Measurements from ENCODE around the gene CCDC124.

Gene CCDC124

DNA sequence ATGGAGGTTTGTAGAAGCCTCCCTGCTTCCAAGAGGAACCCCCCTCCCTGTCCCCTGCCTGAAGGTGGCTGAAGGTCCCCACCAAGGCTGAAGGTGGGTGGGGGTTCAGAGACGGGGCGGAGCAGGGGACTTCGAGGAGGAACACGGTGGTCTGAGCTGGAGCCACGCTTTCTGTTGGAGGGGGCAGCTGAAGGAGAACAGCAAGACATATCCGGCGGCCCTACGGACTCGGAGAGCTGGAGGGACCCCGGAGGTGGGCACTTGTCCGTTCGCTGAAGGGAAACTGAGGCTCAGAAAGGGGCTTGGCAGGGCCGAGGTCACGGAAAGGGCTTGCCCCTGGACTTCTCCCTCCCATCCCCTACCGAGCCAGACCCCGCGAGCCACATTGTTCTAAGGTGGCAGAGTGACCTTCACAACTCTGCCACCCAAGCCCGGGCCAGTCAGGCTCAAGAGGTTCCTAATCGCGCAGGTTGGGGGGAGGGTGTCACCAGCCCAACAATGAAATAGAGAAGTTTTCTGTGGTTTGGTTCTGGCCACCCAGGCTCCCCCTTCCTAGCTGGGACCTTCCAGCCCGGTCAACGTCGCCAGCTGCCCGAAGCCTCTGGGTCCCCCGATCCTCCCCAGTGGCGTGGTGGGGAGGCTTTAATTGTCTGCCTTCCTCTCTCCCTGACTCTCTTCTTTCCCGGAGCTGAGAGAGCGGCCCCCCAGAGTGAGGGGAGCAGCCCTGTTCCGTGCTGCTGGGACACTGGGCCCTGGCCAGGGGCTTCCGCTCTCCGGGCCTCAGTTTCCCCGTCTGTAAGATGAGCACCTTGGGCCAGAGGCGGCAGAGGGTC is 18.6 kb downstream of the CCDC124 start:
- no peak for DNase-seq (ENCODE audit: low read depth, low spot score)
- no peak overlapping the region for H3K4me3 ChIP-seq (ENCODE audit: low read length)

DNA sequence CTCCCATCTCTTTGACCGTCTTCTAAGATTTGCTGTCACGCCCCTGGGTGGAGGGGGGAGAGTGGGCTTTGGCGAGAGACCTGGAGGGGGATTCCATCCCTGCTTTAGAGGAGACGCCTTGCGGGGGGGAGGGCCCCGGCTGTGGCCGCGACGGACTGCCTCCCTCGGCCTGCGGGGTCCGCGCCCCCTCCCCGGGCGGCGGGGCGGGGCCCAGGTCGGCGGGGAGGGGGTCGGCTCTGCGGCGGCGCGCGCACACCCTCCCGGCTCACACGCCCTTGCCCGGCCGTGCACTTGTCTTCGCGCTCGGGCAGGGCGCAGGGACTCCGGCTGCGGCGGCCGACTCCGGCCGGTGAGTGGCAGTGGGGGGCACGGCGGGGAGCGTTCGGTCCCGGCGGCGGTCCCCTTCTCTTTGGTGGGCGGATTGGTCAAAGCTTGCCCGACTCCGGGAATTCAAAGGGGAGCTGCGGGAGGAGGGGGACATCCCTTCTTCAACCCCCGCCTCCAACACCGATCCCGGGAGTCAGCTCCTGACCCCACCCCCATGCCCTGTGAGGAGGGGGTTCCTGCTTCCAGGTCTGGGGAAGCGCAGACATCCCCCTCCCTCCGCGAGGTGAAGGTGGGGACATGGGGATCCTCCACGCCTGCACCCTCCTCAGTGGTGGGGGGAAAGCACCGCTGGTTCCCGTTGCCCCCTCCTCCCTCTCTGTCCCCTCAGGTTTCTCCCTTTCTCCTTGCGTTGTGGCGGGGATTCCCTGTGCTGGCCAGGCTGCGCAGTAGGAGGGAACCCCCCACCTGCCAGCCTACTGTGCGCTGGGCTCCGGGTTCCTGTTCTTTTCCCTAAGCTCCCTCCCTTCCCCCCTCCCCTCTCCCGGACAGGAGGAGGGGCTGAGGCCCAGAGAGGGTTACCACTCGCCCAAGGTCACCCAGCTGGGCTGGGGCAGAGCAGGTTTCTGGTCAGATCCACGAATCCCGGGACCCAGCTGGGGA is 19.5 kb downstream of the CCDC124 start:
- no peak for DNase-seq (ENCODE audit: low read depth, low spot score)
- no peak overlapping the region for H3K4me3 ChIP-seq (ENCODE audit: low read length)

DNA sequence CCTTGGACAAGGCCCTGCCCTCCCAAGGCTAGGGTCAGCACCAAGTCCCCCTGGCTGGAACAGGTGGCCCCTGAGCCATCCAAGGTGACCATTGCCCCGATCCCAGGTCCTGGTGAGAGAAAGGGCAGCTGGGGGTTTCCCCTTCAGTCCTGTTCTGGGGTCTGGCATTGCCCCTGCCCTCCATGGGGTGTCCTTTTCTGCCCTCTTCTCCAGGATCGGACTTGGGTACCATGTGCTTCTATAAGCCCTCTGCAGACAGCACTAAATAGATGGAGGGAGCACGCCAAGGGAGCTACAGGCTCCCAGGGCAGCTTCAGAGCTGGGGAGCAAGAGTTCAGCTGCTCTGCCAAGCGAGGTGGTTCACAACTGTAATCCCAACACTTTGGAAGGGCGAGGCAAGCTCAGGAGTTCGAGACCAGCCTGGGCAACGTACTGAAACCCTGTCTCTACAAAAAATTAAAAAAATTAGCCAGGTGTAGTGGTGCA is 20.5 kb downstream of the CCDC124 start:
- no peak overlapping the region for H3K4me3 ChIP-seq (ENCODE audit: low read length)

DNA sequence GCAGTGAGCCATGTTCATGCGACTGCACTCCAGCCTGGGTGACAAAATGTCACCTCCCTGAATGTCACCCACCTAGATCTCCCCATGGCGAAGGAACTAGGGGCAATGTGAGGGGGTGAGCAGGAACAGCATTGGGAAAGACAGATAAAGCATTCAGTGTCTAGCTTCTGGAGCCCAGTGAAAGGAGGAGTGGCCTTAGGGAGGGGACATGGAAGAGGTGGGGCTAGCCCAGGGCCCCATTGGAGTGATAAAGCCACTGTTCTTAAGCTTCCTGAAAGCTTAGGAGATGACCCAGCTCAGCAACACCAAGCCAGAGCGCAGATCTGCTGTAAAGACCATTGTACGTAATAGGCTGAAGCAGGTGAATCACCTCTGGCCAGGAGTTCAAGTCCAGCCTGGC is 21.1 kb downstream of the CCDC124 start:
- no peak overlapping the region for H3K4me3 ChIP-seq (ENCODE audit: low read length)
- no peak for DNase-seq (ENCODE audit: low read depth, low spot score)

More for the DNA sequence above, 20.5 kb downstream of the CCDC124 start:
- no peak for DNase-seq (ENCODE audit: low read depth, low spot score)

DNA sequence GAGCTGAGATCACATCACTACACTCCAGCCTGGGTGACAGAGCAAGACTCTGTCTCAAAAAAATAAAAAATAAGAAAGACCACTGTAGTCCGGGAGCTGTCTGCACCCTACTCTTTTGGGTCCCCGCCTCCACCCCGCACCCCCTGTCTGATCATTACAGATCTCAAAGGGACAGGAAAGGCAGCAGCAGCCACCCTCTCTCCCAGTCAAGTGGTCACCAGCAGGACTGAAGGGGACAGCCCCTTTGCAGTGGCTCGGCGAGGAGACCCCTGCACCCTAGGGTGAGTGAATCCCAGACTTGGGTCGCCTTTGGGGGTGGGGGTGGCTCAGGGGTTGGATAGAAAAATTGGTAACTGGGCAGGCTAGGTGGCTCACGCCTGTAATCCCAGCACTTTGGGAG is 21.6 kb downstream of the CCDC124 start:
- DNase-seq (ENCODE audit: low read depth, low spot score): no peak
- H3K4me3 ChIP-seq (ENCODE audit: low read length): no peak overlapping the region

DNA sequence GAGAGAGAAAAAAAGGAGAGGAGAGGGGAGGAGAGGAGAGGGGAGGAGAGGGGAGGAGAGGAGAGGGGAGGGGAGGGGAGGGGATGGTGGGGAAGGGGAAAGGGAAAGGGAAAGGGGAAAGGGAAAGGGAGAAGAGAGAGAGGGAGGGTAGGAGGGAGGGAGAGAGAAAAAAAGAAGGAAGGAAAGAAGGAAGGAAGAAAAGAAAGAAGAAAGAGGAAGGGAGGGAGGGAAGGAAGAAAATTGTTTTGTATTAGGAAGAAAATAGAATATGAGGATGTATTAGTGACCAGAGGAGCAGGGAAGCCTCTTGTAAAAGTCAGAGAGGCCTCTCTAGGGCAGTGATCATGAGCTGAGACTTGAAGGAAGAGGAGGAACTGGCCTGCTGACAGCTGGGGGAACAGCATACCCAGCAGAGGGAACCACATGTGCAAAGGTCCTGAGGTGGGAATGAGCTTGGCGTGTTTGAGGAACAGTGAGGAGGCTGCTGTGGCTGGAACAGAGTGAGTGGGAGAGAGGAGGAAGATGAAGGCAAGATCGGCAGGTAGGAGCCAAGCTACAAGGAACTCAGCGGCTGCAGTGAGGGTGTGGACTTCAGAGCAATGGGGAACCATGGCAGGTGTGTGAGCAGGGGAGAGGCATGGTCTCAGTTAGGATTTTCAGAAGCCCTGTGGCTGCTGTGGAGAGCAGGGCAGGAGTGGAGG is 24.5 kb downstream of the CCDC124 start:
- no peak for DNase-seq (ENCODE audit: low read depth, low spot score)
- H3K4me3 ChIP-seq (ENCODE audit: low read length): no peak overlapping the region

DNA sequence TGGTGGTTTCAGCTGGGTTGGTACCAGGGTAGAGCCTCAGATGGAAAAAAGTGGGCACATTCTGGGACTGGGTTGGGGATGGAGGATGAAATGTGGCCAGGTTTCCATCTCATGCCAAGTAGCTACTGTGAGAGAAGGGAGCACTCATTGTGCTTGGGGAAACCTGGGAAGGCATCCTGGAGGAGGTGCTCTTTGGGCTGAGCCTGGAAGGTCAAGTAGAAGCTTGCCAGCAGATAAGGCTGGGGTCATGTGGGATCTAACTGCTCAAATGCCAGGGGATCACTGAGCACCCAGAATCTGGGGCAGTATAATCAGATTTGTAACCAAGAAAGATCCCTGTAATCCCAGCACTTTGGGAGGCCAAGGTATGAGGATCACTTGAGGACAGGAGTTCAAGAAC is 25.1 kb downstream of the CCDC124 start:
- DNase-seq (ENCODE audit: low read depth, low spot score): no peak
- no peak overlapping the region for H3K4me3 ChIP-seq (ENCODE audit: low read length)

DNA sequence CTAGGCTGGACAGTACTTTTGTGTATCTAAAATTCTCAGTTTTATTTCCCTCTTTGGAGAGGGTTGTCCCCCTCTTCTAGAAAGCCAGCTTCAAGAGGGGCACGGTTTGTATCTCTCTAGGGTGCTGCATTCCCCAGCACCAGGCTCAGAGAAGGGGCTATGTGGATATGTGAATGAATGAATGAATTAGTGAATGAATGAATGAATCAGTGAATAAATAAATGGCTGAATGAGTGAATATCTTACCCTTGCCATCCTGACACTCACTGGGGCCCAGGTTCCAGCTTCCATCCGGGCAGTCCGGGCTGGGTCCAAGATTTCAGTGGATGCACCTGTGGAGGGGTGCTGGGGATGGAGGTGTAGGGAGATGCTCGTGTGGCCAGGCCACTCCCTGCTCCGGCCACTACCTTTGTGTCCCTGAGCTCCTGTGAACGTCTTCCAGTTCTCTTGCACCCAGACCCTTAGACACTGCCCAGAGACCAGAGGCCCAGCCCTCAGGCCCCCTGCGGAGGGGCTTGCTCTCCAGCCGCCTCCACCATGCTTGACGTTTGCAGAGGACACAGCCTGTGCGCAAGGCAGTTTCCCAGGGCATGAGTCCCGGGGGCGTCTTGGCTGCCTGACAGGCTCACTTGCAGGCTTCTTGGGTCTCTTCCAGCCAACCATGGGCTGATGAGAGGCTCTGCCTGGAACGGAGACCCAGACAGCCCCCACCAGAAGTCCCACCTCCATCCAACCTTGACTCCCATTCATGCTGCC is 31.3 kb downstream of the CCDC124 start:
- DNase-seq (ENCODE audit: low read depth, low spot score): no peak
- H3K4me3 ChIP-seq (ENCODE audit: low read length): no peak overlapping the region

DNA sequence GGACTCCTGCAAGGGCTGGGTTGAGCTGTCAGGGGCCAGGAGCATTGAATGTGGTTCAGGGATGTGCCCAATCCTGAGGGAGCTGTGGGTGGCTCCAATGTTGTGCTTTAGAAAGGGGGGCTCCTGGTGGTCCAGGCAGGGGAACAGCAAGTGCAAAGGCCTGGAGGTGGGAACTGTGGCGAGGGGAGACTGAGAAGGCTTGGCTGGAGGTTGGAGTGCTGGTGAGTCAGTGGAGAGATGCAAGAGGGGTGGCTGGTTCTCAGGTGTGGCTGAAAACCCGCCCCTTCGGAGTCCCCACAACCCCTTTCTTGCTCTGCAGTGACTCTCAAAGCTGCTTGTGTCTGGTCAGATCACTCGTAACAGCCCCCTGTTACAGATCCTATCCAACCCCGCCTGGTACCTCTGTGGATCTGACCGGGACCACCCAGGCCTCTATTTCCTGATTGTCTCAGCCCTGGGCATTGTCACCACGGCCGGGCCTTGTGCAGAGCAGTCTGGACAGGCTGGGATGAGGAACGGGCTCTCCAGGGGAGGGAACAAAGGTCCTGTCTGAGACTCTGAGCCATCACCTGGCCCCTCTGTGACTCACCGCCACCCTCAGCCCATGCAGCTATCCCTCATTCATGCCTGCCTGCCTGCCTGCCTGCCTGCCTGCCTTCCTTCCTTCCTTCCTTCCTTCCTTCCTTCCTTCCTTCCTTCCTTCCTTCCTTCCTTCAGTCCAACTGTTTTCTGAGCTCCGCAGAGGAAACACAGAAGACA is 32.7 kb downstream of the CCDC124 start:
- H3K4me3 ChIP-seq (ENCODE audit: low read length): no peak overlapping the region
- no peak for DNase-seq (ENCODE audit: low read depth, low spot score)

DNA sequence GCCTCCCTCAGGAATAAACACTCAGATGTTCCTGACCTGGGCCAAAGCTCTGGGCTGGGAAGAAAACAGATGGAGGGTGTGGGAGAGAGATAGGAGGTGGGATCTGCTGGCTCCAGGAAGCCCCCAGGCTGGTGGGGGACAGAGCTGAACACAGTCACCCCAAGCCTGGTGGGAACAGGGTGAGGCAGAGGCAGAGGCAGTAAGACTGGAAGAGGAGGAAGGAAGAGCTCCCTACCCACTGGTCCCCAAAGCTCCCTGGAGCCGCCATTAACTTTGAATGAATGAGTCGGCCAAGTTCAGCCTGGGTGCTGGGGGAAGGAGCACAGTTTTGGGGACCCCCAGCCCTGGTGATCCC is 33.3 kb downstream of the CCDC124 start:
- H3K4me3 ChIP-seq (ENCODE audit: low read length): no peak overlapping the region

DNA sequence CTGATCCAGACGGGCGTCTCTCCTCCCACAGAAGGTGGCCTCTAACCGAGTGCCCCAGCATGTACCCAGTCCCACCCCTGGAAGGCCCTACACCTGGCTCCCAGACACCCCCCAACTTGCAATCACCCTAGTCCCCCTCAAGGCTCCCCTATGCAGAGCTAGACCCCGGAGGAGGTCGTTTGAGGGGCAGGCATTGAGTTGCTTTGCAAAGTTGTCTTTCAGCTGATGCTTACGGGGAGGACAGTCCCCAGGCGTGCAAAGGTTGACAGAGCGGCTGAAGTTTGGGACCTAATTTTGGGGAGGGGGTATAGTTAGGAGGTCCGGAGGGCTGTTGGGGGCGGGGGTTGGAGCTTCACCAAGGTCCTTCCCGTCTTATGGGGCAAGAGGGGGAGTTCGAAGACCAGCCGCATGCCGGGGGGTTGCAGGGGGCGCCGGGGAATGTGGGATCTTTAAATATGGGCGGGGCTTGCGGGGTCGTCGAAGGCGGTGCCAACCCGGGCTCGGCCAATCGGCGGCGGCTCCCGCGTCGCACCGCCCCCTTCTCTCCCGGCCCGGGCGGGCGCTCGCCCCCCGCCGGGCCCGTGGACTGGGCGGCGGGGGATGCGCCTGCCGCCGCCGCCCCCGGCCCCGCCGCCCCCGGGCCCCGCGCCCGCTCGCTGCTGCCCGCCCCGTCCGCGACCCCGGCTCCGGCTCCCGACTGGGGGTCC is 33.9 kb downstream of the CCDC124 start, which contains the start of gene KCNN1:
Gene KCNN1, plus strand, starts transcription at position 558 of the 707 bp plus-strand sequence. CDS start 6,782 bp downstream, outside the sequence.
- no peak within 1 kb of the TSS for H3K4me3 ChIP-seq (ENCODE audit: low read length)
- no peak for DNase-seq (ENCODE audit: low read depth, low spot score)

More for the DNA sequence above, 33.3 kb downstream of the CCDC124 start:
- DNase-seq (ENCODE audit: low read depth, low spot score): no peak

DNA sequence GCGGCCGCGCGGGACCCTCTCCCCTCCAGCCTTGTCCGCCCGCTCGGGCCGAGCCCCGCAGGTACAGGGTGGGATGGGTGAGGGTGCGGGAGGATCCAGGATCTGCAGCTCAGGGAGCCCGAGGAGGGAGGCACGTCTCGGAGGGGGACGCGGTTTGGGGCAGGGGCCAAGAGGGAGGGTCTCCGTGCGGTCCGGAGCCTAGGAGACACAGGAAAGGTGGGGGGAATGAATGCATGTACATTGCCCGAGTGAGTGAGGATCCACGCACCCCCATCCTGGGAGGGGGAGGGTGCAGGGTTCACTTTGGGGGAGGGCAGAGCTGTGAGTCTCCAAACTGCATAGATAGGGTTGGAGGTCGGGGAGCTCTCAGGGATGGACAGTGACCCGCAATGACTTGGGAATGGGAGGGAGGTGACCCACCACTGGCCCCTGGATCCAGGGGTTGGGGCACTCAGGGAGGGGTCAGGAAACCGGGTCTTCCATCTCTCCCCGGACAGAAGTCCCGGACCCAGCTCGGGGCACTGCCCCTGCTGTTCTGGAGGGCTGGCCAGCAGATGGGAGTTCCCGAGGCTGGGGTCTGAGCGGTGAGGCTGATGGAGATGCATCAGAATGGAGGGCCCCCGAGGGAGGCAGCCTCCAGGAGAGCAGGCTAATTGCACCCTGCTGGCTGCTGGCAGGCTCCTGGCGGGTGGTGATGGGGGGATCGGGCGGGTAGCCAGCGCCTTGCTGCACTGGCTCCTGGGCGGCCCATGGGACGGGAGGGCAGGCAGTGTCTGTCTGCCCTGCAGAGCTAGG is 34.6 kb downstream of the CCDC124 start:
- DNase-seq (ENCODE audit: low read depth, low spot score): no peak
- no peak overlapping the region for H3K4me3 ChIP-seq (ENCODE audit: low read length)

DNA sequence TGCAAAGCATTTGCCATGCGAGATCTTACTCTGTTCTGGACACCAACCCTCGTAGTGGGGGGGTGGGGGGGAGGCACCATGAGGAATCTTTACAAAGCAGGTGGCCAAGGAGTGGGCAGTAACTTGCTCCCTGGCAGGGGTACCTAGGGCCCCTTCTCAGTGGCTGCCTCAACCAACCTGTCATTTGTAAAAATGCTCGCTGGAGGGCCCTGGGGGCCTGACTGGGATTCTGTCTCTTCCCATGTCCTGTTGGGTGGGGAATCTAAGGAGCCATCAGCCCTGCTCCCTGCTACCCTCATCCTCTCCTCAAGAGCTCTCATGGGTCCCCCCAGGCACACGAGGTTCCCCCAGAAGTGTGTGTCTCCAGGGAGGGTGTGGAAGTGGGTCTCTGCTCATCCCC is 35.5 kb downstream of the CCDC124 start:
- DNase-seq (ENCODE audit: low read depth, low spot score): no peak
- no peak overlapping the region for H3K4me3 ChIP-seq (ENCODE audit: low read length)

DNA sequence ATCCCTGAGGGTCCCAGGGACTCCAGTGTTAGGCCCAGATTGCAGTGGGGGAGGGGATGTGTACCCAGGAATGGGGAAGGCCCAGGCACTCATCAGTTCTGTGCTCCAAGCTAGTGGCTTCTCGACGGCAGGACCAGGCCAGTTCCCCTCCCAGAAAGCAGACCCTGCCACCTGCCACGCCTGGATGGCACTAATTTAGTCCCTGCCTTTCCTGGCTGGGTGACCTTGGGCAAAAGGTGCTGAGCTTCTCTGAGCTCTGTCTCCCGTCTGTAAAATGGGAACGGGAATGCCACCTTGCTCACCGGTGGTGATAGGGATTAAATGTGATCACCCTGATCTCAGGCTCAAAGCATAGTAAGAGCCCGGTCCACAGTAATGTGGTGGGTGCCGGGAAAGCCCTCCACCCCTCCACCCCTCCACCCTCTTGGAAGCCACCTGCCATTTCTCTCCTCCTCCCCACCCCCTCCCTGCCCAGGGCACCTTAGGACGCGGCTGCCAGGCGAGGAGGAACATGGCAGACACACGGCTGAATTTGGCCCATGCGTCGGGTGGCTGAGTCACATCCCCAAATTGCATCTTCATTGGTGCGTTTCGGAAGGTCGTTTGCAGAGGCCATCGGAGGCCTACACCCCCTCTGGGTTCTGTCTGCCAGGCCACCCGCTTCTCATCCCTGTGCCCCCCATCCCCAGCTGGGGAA is 36.4 kb downstream of the CCDC124 start:
- no peak for DNase-seq (ENCODE audit: low read depth, low spot score)
- H3K4me3 ChIP-seq (ENCODE audit: low read length): no peak overlapping the region

DNA sequence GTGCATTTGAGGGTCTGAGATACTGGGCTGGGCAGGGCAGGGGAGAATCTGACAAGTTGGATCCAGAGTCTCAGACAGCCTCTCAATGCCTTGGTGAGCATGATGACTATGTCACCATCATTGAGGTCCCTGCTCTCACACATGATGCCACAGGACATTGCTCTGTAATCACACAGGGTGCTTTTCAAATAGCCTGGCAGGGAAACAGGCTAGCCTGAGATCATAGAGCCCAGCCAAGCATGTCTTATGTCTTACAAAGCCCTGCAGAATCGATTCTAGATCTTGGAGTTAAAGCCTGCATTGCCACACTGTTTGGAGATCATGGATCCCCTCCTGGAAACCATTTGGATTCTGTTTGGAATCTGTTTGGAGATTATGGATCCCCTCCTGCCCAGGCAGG is 39.4 kb downstream of the CCDC124 start:
- no peak overlapping the region for H3K4me3 ChIP-seq (ENCODE audit: low read length)
- DNase-seq (ENCODE audit: low read depth, low spot score): no peak

DNA sequence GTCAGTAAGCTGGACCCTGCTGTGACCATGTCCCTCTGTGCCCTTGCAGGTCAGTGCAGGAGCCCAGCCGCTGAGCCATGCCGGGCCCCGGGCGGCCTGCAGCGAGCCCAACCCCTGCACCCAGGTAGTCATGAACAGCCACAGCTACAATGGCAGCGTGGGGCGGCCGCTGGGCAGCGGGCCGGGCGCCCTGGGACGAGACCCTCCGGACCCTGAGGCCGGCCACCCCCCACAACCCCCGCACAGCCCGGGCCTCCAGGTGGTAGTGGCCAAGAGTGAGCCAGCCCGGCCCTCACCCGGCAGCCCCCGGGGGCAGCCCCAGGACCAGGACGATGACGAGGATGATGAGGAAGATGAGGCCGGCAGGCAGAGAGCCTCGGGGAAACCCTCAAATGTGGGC is 40.9 kb downstream of the CCDC124 start:
- H3K4me3 ChIP-seq (ENCODE audit: low read length): no peak overlapping the region
- no peak for DNase-seq (ENCODE audit: low read depth, low spot score)
